HepG2 (cell line): ENCODE results near the gene NR2F1-AS1. TPM values are rescaled to one million over a fixed set of nuclear protein-coding genes. Genes with fewer than 3 reads are reported as not detected.

ENCODE experiments used
- ATAC-seq: fragments of 200-7000 bp; cut with Tn5 transposase; 3 replicates; pipeline ENCODE4 v1.9.1; 2020; ENCODE audit warnings: mild to moderate bottlenecking, moderate library complexity
- BruUV-seq: library from RNA; stranded (reverse); fragments of 400-500 nt; replicated peaks from 2 replicates; lab custom pipeline; 2021; lab: Mats Ljungman, UMichigan
- CTCF ChIA-PET: fragments of 300-600 bp; formaldehyde crosslinking; extraction: SDS; loops from one replicate; lab custom pipeline; 2021; ENCODE audit warnings: low total read pairs, inconsistent platforms, low intra/inter-chr PET ratio; lab: Yijun Ruan, JAX
- POLR2A ChIA-PET: fragments of 350-600 bp; sonication (Branson Sonifier 250); formaldehyde crosslinking; loops from one replicate; lab custom pipeline; 2020; ENCODE audit warnings: antibody characterized with exemption, inconsistent platforms; lab: Yijun Ruan, JAX
- DNase-seq: peaks from one replicate; pipeline ENCODE4 v3.0.0-alpha.2; 2015; ENCODE audit warnings: low spot score
- FAIRE-seq: peaks from 3 replicates; lab custom pipeline; 2011; peaks lifted over from hg19 to GRCh38; lab: Jason Lieb, UNC
- H2AFZ ChIP-seq: one replicate; pipeline ENCODE4 v1.6.1; 2011; ENCODE audit warnings: low read length, inconsistent platforms
- H3K27ac ChIP-seq: fragments of 300-600 bp; 3 replicates; pipeline ENCODE4 v1.8.0; 2011; ENCODE audit warnings: mixed run types, mild to moderate bottlenecking, mixed read lengths, low read length, inconsistent platforms; ENCODE audit not compliant: insufficient read depth; ENCODE audit errors: extremely low read length
- H3K27me3 ChIP-seq, 2 experiments: fragments of 200-600 bp in 1 of 2; 2 replicates in 1 of 2; 3 replicates in 1 of 2; pipeline versions ENCODE4 v1.6.0 to v1.8.0; 2011; ENCODE audit warnings: low read length in 2 of 2, mild to moderate bottlenecking in 2 of 2, moderate library complexity in 2 of 2, inconsistent platforms in 1 of 2; ENCODE audit not compliant: insufficient read depth in 2 of 2, control insufficient read depth in 1 of 2
- H3K36me3 ChIP-seq, 2 experiments: fragments of 200-600 bp in 1 of 2; replicated peaks in 1 of 2; 2 replicates in 1 of 2; 3 replicates in 1 of 2; pipeline versions ENCODE4 v1.5.1 to v1.8.0; 2011; ENCODE audit warnings: low read length in 2 of 2, inconsistent platforms in 1 of 2; ENCODE audit not compliant: insufficient read depth in 2 of 2, control insufficient read depth in 1 of 2
- H3K4me1 ChIP-seq: 2 replicates; pipeline ENCODE4 v1.5.1; 2012; ENCODE audit warnings: low read length, inconsistent platforms; ENCODE audit not compliant: insufficient read depth
- H3K4me2 ChIP-seq: 2 replicates; pipeline ENCODE4 v1.6.0; 2011; ENCODE audit warnings: low read depth, low read length, inconsistent platforms
- H3K4me3 ChIP-seq, 3 experiments: fragments of 200-600 bp in 1 of 3; sonication (generic), shearing (Covaris generic) in 1 of 3; replicated peaks in 1 of 3; 2 replicates each; pipeline ENCODE4 v1.5.1; 2011 to 2016; ENCODE audit warnings: low read length in 3 of 3, inconsistent platforms in 2 of 3, low read depth in 2 of 3, mild to moderate bottlenecking in 2 of 3, control low read depth in 1 of 3, mixed read lengths in 1 of 3; ENCODE audit not compliant: insufficient read depth in 1 of 3
- H3K79me2 ChIP-seq: one replicate; pipeline ENCODE4 v1.6.1; 2011; ENCODE audit warnings: low read length, inconsistent platforms; ENCODE audit not compliant: insufficient read depth
- H3K9ac ChIP-seq: 2 replicates; pipeline ENCODE4 v1.6.0; 2011; ENCODE audit warnings: mild to moderate bottlenecking, low read depth, low read length, inconsistent platforms; ENCODE audit not compliant: insufficient read depth
- H3K9me3 ChIP-seq: 2 replicates; pipeline ENCODE4 v1.5.1; 2012; ENCODE audit warnings: mild to moderate bottlenecking, low read length
- H4K20me1 ChIP-seq: 2 replicates; pipeline ENCODE4 v1.6.0; 2011; ENCODE audit warnings: inconsistent platforms, mild to moderate bottlenecking, low read length, moderate library complexity; ENCODE audit not compliant: insufficient read depth
- EZH2 ChIP-seq: conservative IDR thresholded peaks from 2 replicates; pipeline ENCODE4 v1.6.1; 2012; ENCODE audit warnings: mild to moderate bottlenecking, low read depth, low read length, moderate library complexity
- HNRNPLL ChIP-seq: fragments of 200-400 bp; formaldehyde crosslinking; IDR thresholded peaks from 2 replicates; pipeline ENCODE4 v1.6.1; 2017; ENCODE audit warnings: mild to moderate bottlenecking, low read depth, low read length; ENCODE audit not compliant: poor library complexity, severe bottlenecking
- YY1 ChIP-seq: IDR thresholded peaks from 2 replicates; pipeline ENCODE4 v1.6.1; 2011; ENCODE audit warnings: low read length, low read depth, moderate library complexity, mild to moderate bottlenecking; ENCODE audit not compliant: insufficient read depth, insufficient replicate concordance
- ZNF264 ChIP-seq: sonication (generic); formaldehyde crosslinking; IDR thresholded peaks from 2 replicates; pipeline ENCODE4 v1.4.0; 2020; ENCODE audit warnings: missing genetic modification reagents
- ZNF713 ChIP-seq: sonication (generic); formaldehyde crosslinking; IDR thresholded peaks from 2 replicates; pipeline ENCODE4 v1.4.0; 2020; ENCODE audit warnings: mild to moderate bottlenecking, missing genetic modification reagents
- WGBS: methylation state at CpG from one replicate; pipeline ENCODE4 v1.1.6; 2017; ENCODE audit warnings: low lambda C conversion rate; 5-methylcytosine and 5-hydroxymethylcytosine counted together
- in situ Hi-C: cut with HindIII; loops from 2 replicates; pipeline ENCODE4 v1.10.0; 2017; ENCODE audit warnings: low pct_unique_long_range_greater_than_20kb; ENCODE audit not compliant: extremely low pct_ligation_motif_present
- intact Hi-C: fragments of 100-400 bp; cut with micrococcal nuclease; formaldehyde crosslinking; loops from one replicate; pipeline ENCODE4 v1.10.0; 2022; ENCODE audit not compliant: unreplicated experiment
- polyA plus RNA-seq, 8 experiments: library from polyadenylated mRNA; depleted of rRNA in 3 of 8; stranded (reverse) in 7 of 8; unstranded in 1 of 8; fragments of >200 nt; fragmentation: Illumina TruSeq in 4 of 8; extraction: Trizol in 4 of 8; gene quantifications; 2 replicates each; pipeline versions ENCODE4 v1.2.1 to v1.2.3, GENCODE V29; 2011 to 2016; ENCODE audit warnings: low read depth in 4 of 8, missing spikeins in 1 of 8, mixed read lengths in 1 of 8; ENCODE audit not compliant: insufficient read depth in 1 of 8
- total RNA-seq, 5 experiments: library from RNA; depleted of rRNA; stranded (reverse); fragments of >200 nt; fragmentation: Illumina TruSeq; extraction: Trizol; gene quantifications; 2 replicates each; pipeline ENCODE4 v1.2.3, GENCODE V29; 2016; ENCODE audit warnings: low read depth in 1 of 5
- TF ChIP-seq, protein P1 (sequence below): sonication (generic); formaldehyde crosslinking; IDR thresholded peaks from 2 replicates; pipeline ENCODE4 v1.4.0; 2020; ENCODE audit warnings: missing genetic modification reagents
- TF ChIP-seq, protein P2 (sequence below): sonication (generic); formaldehyde crosslinking; IDR thresholded peaks from 2 replicates; pipeline ENCODE4 v1.4.0; 2020; ENCODE audit warnings: mild to moderate bottlenecking, missing genetic modification reagents

The NR2F1-AS1 gene
- total and polyA plus RNA-seq, 2 of the 13 experiments (the other 11 are each of a cell fraction or from before 2014, with no cell fraction given): 2.8 TPM

DNA sequence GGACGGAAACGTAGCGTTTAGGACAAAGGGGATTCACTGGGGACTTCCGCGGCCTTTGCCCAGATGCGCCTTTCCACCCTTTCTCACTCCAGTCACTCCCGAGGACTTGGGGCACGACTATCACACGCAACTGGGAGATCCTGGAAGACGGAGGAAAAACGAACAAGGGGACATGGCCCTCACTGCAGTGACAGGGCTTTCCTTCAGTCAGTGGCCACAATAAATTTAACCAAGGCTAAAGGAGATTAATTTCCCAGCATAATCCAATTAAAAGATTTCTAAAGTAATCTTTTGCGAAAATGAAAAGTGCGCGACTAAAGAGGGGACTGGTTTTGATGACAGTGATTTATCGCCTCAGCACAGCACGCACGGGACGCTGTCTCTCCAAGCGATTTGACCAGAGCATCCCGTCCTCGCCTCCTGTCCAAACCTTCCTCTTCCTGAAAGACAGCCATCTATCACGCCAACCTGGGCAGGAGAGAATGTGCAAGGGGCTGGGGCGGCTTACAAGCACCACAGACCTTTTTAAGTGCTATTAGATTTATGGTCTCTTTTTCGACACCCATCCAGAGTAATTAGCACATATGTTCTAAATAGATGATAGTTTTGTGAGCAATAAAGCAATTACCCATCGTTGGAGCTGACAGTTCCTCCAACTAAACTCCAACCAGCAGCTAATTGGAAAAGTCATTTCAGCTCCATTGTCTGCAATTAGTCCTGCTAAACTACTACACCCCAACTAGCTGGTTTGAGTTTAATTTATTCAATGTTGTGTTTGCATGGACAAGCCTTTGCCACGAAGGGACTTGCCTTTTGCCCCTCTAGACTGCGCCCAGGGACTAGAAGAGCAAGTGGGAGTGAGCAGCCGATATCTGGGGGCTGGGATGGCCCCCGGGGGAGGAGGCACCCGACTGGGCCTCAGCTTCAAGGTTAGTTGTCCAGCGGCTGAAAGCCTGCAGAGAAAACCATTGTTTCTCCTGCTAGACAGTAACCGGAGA is 7.4 kb downstream of the NR2F1-AS1 start (continued):
- TF ChIP-seq ZNF713 (CRISPR knock-in tag) (no peak), ZNF264 (CRISPR knock-in tag) (no peak)

DNA sequence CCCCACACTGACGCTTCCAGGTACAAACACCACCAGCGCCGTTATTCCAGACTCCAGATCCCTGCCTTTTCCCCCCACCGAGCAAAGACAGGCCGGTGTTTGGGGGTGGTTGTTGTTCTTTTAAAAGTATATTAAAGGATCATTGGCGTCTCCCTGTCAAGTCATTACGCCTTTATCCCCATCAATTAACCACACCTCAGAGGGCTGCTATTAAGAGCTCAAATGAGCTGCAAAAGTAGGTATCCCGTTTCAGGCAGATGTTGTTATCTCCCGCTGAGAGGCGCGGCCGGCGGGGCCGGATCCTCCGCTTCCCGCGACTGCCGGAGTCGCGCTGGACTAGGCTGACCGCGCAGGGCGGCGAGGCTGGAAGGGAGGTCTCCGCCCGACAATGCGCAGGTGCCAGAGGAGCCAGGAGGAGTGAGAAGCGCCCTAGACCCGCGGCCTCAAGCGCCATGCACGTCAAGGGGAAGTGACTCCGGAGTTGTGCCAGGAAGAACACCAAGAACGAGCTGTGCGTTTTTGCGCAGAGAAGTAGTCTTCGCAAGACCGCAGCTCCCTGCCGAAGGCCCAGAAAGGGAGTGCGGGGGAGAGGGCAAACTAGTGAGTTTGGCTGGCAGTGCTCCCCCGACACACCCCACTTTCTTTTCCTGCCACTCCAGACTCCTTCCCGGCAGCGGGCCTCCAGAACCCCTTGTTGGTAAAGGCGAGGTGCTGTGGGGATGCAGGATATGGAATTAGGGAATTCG is 8.2 kb downstream of the NR2F1-AS1 start:
- no TSS peak for BruUV-seq
- H4K20me1 ChIP-seq: peaks cover 3% of the 10 kb centered on the region
- H3K4me1 ChIP-seq: peaks cover 14% of the 10 kb centered on the region
- peak overlapping the region; percentile 63 for H3K4me2 ChIP-seq
- 0 out of 2 replicates have a peak, but pooled peaks have one; percentile 47 for TF ChIP-seq EZH2
- TF ChIP-seq YY1: no peak
- TF ChIP-seq, protein P1, sequence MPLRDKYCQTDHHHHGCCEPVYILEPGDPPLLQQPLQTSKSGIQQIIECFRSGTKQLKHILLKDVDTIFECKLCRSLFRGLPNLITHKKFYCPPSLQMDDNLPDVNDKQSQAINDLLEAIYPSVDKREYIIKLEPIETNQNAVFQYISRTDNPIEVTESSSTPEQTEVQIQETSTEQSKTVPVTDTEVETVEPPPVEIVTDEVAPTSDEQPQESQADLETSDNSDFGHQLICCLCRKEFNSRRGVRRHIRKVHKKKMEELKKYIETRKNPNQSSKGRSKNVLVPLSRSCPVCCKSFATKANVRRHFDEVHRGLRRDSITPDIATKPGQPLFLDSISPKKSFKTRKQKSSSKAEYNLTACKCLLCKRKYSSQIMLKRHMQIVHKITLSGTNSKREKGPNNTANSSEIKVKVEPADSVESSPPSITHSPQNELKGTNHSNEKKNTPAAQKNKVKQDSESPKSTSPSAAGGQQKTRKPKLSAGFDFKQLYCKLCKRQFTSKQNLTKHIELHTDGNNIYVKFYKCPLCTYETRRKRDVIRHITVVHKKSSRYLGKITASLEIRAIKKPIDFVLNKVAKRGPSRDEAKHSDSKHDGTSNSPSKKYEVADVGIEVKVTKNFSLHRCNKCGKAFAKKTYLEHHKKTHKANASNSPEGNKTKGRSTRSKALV (CRISPR knock-in tag): peak; percentile 84; the same call in 1 of the 2 replicates
- TF ChIP-seq, protein P2, sequence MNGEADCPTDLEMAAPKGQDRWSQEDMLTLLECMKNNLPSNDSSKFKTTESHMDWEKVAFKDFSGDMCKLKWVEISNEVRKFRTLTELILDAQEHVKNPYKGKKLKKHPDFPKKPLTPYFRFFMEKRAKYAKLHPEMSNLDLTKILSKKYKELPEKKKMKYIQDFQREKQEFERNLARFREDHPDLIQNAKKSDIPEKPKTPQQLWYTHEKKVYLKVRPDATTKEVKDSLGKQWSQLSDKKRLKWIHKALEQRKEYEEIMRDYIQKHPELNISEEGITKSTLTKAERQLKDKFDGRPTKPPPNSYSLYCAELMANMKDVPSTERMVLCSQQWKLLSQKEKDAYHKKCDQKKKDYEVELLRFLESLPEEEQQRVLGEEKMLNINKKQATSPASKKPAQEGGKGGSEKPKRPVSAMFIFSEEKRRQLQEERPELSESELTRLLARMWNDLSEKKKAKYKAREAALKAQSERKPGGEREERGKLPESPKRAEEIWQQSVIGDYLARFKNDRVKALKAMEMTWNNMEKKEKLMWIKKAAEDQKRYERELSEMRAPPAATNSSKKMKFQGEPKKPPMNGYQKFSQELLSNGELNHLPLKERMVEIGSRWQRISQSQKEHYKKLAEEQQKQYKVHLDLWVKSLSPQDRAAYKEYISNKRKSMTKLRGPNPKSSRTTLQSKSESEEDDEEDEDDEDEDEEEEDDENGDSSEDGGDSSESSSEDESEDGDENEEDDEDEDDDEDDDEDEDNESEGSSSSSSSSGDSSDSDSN (CRISPR knock-in tag): peak; percentile 32; the same call in 1 of the 2 replicates
- TF ChIP-seq HNRNPLL: peak; percentile 80
- H3K79me2 ChIP-seq: no peaks in the 10 kb centered on the region
- peak overlapping the region in 2 of 3 experiments; percentile 19 to 56; a peak in 3 of 6 replicates for H3K4me3 ChIP-seq
- H3K9me3 ChIP-seq: no peaks in the 10 kb centered on the region
- 45% methylated on average over 34 of the region's 45 CpGs for WGBS
- H3K27ac ChIP-seq: no peak overlapping the region
- H3K27me3 ChIP-seq: peaks cover 6 to 18% of the 10 kb centered on the region in 2 experiments; a peak in 4 of 5 replicates
- H3K9ac ChIP-seq: no peak overlapping the region
- no peak overlapping the region for H2AFZ ChIP-seq
- in situ Hi-C loops (no loop called here), intact Hi-C loops (no loop called here)
- ATAC-seq (peak; percentile 74), FAIRE-seq (no peak), DNase-seq (no peak)
- H3K36me3 ChIP-seq: no peaks in the 10 kb centered on the region
- ChIA-PET CTCF (no interaction called here), POLR2A (interaction anchor here (1.3 kb wide), 1 partner anchor 10 kb away, joined by 3 read pairs; the partner anchor contains the start of gene NR2F1)
